ENCODE data around the gene MYO16. TPM values are rescaled to one million over a fixed set of nuclear protein-coding genes. Genes with fewer than 3 reads are reported as not detected.

The MYO16 gene
- total and polyA plus RNA-seq, 4 experiments from 2014 or later, result 0.54 to 14.9 (median 6.3) TPM

GRCh38 chr13:108968566-108968965 lies 339.2 kb downstream of the MYO16 start:
- H3K27ac Mint-ChIP-seq, result no peak overlapping the region
- no peaks in the 10 kb centered on the region for H3K9me3 Mint-ChIP-seq
- Histone ChIP-seq H3K27ac (ENCODE audit: low read depth, low read length) (no peak overlapping the region), H3K4me3 (ENCODE audit: low read length in 2 of 2) (no peak overlapping the region), H3K4me1 (ENCODE audit: insufficient read depth, low read length) (no peaks in the 10 kb centered on the region), H3K9me3 (ENCODE audit: control insufficient read depth in 1 of 2, low read length in 2 of 2) (no peaks in the 10 kb centered on the region), H3K36me3 (ENCODE audit: insufficient read depth, low read length) (no peaks in the 10 kb centered on the region), H3K27me3 (ENCODE audit: insufficient read depth, low read length) (no peaks in the 10 kb centered on the region)
- ChIA-PET CTCF (ENCODE audit: partially characterized antibody) (no interaction called here), POLR2A (ENCODE audit: partially characterized antibody) (no interaction called here)
- intact Hi-C loops (cut with micrococcal nuclease), result no loop called here
- H3K36me3 Mint-ChIP-seq, result no peaks in the 10 kb centered on the region
- peak in 1 of 5 donors; percentile 33 for DNase-seq
- H3K4me3 Mint-ChIP-seq, result no peak overlapping the region
- no peaks in the 10 kb centered on the region for H3K4me1 Mint-ChIP-seq
- H3K27me3 Mint-ChIP-seq, result no peaks in the 10 kb centered on the region

GRCh38 chr13:108974686-108975085 lies 345.3 kb downstream of the MYO16 start:
- intact Hi-C loops (cut with micrococcal nuclease), result no loop called here
- H3K27me3 ChIP-seq (ENCODE audit: insufficient read depth, low read length), result no peaks in the 10 kb centered on the region
- Mint-ChIP-seq H3K9me3 (no peaks in the 10 kb centered on the region), H3K4me3 (no peak overlapping the region), H3K27ac (no peak overlapping the region), H3K27me3 (peaks cover 0 to 5% of the 10 kb centered on the region in 2 donors), H3K36me3 (no peaks in the 10 kb centered on the region), H3K4me1 (no peaks in the 10 kb centered on the region)
- no peaks in the 10 kb centered on the region for H3K4me1 ChIP-seq (ENCODE audit: insufficient read depth, low read length)
- H3K36me3 ChIP-seq (ENCODE audit: insufficient read depth, low read length), result no peaks in the 10 kb centered on the region
- H3K9me3 ChIP-seq (ENCODE audit: control insufficient read depth in 1 of 2, low read length in 2 of 2), result no peaks in the 10 kb centered on the region
- ChIA-PET POLR2A (ENCODE audit: partially characterized antibody) (no interaction called here), CTCF (ENCODE audit: partially characterized antibody) (interaction anchor here (1.4 kb wide), 1 partner anchor 13 kb away, joined by 6 read pairs; no protein-coding TSS in a partner anchor)
- H3K27ac ChIP-seq (ENCODE audit: low read depth, low read length), result no peak overlapping the region
- no peak overlapping the region for H3K4me3 ChIP-seq (ENCODE audit: low read length in 2 of 2)
- no peak for DNase-seq

GRCh38 chr13:108980237-108980636 lies 350.8 kb downstream of the MYO16 start:
- POLR2A ChIA-PET (ENCODE audit: partially characterized antibody), result no interaction called here
- no peak overlapping the region for H3K27ac Mint-ChIP-seq
- CTCF ChIA-PET (ENCODE audit: partially characterized antibody), result interaction anchor here (1.4 kb wide), 1 partner anchor 19 kb away, joined by 4 read pairs; no protein-coding TSS in a partner anchor

GRCh38 chr13:108981407-108981806 lies 352.0 kb downstream of the MYO16 start:
- ChIA-PET CTCF (ENCODE audit: partially characterized antibody) (interaction anchor here (1.0 to 1.4 kb wide), 2 partner anchors 18 to 20 kb away, joined by 3 to 4 read pairs; no protein-coding TSS in a partner anchor), POLR2A (ENCODE audit: partially characterized antibody) (no interaction called here)
- H3K36me3 Mint-ChIP-seq, result peaks cover 0 to 3% of the 10 kb centered on the region in 2 donors
- Histone ChIP-seq H3K9me3 (ENCODE audit: control insufficient read depth in 1 of 2, low read length in 2 of 2) (no peaks in the 10 kb centered on the region), H3K4me1 (ENCODE audit: insufficient read depth, low read length) (no peaks in the 10 kb centered on the region), H3K36me3 (ENCODE audit: insufficient read depth, low read length) (no peaks in the 10 kb centered on the region), H3K27ac (ENCODE audit: low read depth, low read length) (no peak overlapping the region), H3K27me3 (ENCODE audit: insufficient read depth, low read length) (no peaks in the 10 kb centered on the region), H3K4me3 (ENCODE audit: low read length in 2 of 2) (no peak overlapping the region)
- no peak for DNase-seq
- H3K27ac Mint-ChIP-seq, result no peak overlapping the region
- H3K27me3 Mint-ChIP-seq, result peaks cover 9 to 10% of the 10 kb centered on the region in 2 donors
- peaks cover 0 to 1% (median 0%) of the 10 kb centered on the region in 4 donors for H3K4me1 Mint-ChIP-seq
- no peaks in the 10 kb centered on the region for H3K9me3 Mint-ChIP-seq
- intact Hi-C loops (cut with micrococcal nuclease), result no loop called here
- no peak overlapping the region for H3K4me3 Mint-ChIP-seq

More at GRCh38 chr13:108980237-108980636, 350.8 kb downstream of the MYO16 start:
- Histone ChIP-seq H3K4me3 (ENCODE audit: low read length in 2 of 2) (no peak overlapping the region), H3K9me3 (ENCODE audit: control insufficient read depth in 1 of 2, low read length in 2 of 2) (no peaks in the 10 kb centered on the region), H3K36me3 (ENCODE audit: insufficient read depth, low read length) (no peaks in the 10 kb centered on the region), H3K27me3 (ENCODE audit: insufficient read depth, low read length) (no peaks in the 10 kb centered on the region), H3K4me1 (ENCODE audit: insufficient read depth, low read length) (no peaks in the 10 kb centered on the region), H3K27ac (ENCODE audit: low read depth, low read length) (no peak overlapping the region)
- Mint-ChIP-seq H3K36me3 (peaks cover 0 to 3% of the 10 kb centered on the region in 2 donors), H3K9me3 (no peaks in the 10 kb centered on the region), H3K4me3 (no peak overlapping the region), H3K27me3 (peaks cover 7 to 10% of the 10 kb centered on the region in 2 donors), H3K4me1 (peaks cover 0 to 1% (median 0%) of the 10 kb centered on the region in 4 donors)
- DNase-seq, result no peak
- intact Hi-C loops (cut with micrococcal nuclease), result no loop called here

DNA sequence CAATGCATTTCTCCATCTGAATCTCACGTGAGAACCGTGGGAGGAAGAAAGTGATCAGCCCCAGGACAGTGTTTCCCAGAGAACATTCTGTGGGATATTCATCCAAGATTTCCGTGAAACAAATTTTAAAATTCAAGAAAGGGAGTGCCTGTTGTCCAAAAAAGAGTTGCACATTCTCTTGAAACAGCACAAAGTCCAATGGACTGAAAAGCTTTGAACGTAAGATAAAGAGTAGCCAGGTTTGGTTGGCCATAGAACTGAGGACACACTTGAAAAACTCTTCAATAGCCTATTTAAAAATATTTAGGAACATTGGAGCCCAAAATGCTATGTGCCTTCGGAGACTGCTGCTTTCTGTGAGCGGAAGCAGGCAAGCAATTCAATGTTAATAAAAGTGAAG lies 353.9 kb downstream of the MYO16 start:
- Histone ChIP-seq H3K27me3 (ENCODE audit: insufficient read depth, low read length) (no peaks in the 10 kb centered on the region), H3K27ac (ENCODE audit: low read depth, low read length) (no peak overlapping the region), H3K4me1 (ENCODE audit: insufficient read depth, low read length) (no peaks in the 10 kb centered on the region), H3K4me3 (ENCODE audit: low read length in 2 of 2) (no peak overlapping the region), H3K9me3 (ENCODE audit: control insufficient read depth in 1 of 2, low read length in 2 of 2) (no peaks in the 10 kb centered on the region), H3K36me3 (ENCODE audit: insufficient read depth, low read length) (no peaks in the 10 kb centered on the region)
- Mint-ChIP-seq H3K27ac (no peak overlapping the region), H3K4me1 (peaks cover 0 to 1% (median 0%) of the 10 kb centered on the region in 4 donors), H3K4me3 (no peak overlapping the region), H3K27me3 (peaks cover 7 to 9% of the 10 kb centered on the region in 2 donors), H3K9me3 (no peaks in the 10 kb centered on the region), H3K36me3 (peaks cover 0 to 3% of the 10 kb centered on the region in 2 donors)
- CTCF ChIA-PET (ENCODE audit: partially characterized antibody), result no interaction called here
- POLR2A ChIA-PET (ENCODE audit: partially characterized antibody), result no interaction called here
- DNase-seq, result no peak
- intact Hi-C loops (cut with micrococcal nuclease), result no loop called here

DNA sequence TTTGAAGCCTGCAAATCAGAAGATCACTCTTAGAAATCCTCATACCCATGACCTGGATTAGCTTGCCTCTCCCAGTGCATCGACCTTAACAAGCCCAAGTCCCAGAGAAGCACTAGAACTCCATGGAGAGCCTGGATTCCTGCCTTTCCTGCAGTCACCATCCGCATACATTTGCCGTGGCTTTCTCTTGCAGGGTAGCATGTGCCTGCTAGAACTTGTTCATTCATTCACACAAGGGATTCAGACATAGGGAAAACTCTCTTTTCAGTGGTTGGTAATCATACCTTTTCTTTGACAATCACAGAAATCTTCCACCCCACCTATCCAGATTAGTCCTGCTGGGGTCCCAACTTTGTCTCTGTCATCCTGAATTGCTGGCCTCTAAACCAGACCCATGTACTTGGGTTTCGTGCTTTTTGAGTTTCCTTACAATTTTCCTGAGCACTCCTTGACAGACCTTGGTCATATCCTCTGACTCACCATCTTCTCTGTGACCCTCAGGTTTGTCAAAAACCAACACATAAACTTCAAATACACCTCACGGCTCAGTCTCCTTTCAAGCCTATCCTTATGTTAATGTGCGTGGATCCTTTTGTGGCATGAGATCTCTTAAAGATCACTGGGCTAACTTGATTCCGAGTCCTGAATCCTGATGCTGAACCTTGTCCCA lies 355.0 kb downstream of the MYO16 start:
- Histone ChIP-seq H3K36me3 (ENCODE audit: insufficient read depth, low read length) (no peaks in the 10 kb centered on the region), H3K27me3 (ENCODE audit: insufficient read depth, low read length) (no peaks in the 10 kb centered on the region), H3K4me3 (ENCODE audit: low read length in 2 of 2) (no peak overlapping the region), H3K9me3 (ENCODE audit: control insufficient read depth in 1 of 2, low read length in 2 of 2) (no peaks in the 10 kb centered on the region), H3K4me1 (ENCODE audit: insufficient read depth, low read length) (no peaks in the 10 kb centered on the region), H3K27ac (ENCODE audit: low read depth, low read length) (no peak overlapping the region)
- H3K27ac Mint-ChIP-seq, result no peak overlapping the region
- peaks cover 0 to 3% of the 10 kb centered on the region in 2 donors for H3K36me3 Mint-ChIP-seq
- intact Hi-C loops (cut with micrococcal nuclease), result no loop called here
- no peak for DNase-seq
- no peak overlapping the region for H3K4me3 Mint-ChIP-seq
- ChIA-PET CTCF (ENCODE audit: partially characterized antibody) (no interaction called here), POLR2A (ENCODE audit: partially characterized antibody) (no interaction called here)
- peaks cover 0 to 1% (median 0%) of the 10 kb centered on the region in 4 donors for H3K4me1 Mint-ChIP-seq
- H3K9me3 Mint-ChIP-seq, result no peaks in the 10 kb centered on the region
- H3K27me3 Mint-ChIP-seq, result peaks cover 6 to 9% of the 10 kb centered on the region in 2 donors

DNA sequence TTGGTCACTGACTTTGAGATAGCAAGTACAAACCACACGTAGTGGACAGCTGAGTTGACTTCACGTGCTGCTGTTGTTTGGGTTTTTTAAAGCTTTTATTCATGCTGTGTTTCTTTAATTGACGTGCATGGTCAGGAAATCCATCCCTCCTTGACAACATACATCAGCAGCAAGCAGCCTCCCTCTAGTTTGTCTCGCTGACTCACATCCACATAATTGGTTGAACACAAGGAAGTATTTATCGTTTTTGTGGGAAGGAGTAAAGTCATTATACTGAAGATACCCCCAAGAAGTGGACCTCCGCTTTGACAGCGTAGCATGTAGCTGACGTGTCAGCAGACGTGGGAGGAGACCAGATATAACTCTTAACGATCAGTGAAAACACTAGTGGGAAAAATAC lies 355.8 kb downstream of the MYO16 start:
- Histone ChIP-seq H3K4me3 (ENCODE audit: low read length in 2 of 2) (no peak overlapping the region), H3K4me1 (ENCODE audit: insufficient read depth, low read length) (no peaks in the 10 kb centered on the region), H3K9me3 (ENCODE audit: control insufficient read depth in 1 of 2, low read length in 2 of 2) (no peaks in the 10 kb centered on the region), H3K27ac (ENCODE audit: low read depth, low read length) (no peak overlapping the region), H3K27me3 (ENCODE audit: insufficient read depth, low read length) (no peaks in the 10 kb centered on the region), H3K36me3 (ENCODE audit: insufficient read depth, low read length) (no peaks in the 10 kb centered on the region)
- H3K4me3 Mint-ChIP-seq, result no peak overlapping the region
- no peak overlapping the region for H3K27ac Mint-ChIP-seq
- POLR2A ChIA-PET (ENCODE audit: partially characterized antibody), result no interaction called here
- intact Hi-C loops (cut with micrococcal nuclease), result no loop called here
- H3K9me3 Mint-ChIP-seq, result no peaks in the 10 kb centered on the region
- no peak for DNase-seq
- peaks cover 0 to 1% (median 0%) of the 10 kb centered on the region in 4 donors for H3K4me1 Mint-ChIP-seq
- CTCF ChIA-PET (ENCODE audit: partially characterized antibody), result no interaction called here
- H3K27me3 Mint-ChIP-seq, result peaks cover 6 to 9% of the 10 kb centered on the region in 2 donors
- H3K36me3 Mint-ChIP-seq, result peaks cover 0 to 3% of the 10 kb centered on the region in 2 donors

All from CD4-positive, alpha-beta memory T cell (primary cell).